Testis (tissue), 2 donors: Measurements from ENCODE around the gene GNB5.

ENCODE experiments used
- CTCF ChIP-seq, 3 experiments: fragments of 450-650 bp in 2 of 3; fragments of 200-600 bp in 1 of 3; sonication (generic) in 1 of 3; IDR thresholded peaks; one replicate each; pipeline ENCODE4 v1.5.1; 2016 to 2019; ENCODE audit warnings: antibody characterized with exemption in 3 of 3, mild to moderate bottlenecking in 2 of 3, moderate library complexity in 1 of 3
- POLR2A ChIP-seq: fragments of 450-650 bp; IDR thresholded peaks from one replicate; pipeline ENCODE4 v1.6.1; 2017; ENCODE audit warnings: antibody characterized with exemption, mild to moderate bottlenecking, moderate library complexity

- TF ChIP-seq CTCF (IDR thresholded peaks at IDR 0.05) (no peak), POLR2A (no peak)
These were observed 119.6 kb downstream of the GNB5 start for GRCh38 chr15:52071570-52071969.
